ENCODE results near the gene CPEB1.

The CPEB1 gene

GRCh38 chr15:82540055-82540983 lies 106.8 kb downstream of the CPEB1 start, which contains the start of gene RPS17 (continued):
- peak; percentile 91 for TF ChIP-seq ZBTB6 (tag by site-specific recombination; IDR thresholded peaks at IDR 0.05)
- TF ChIP-seq ZBTB20 (tag by site-specific recombination; IDR thresholded peaks at IDR 0.05): 0 out of 2 replicates have a peak, but pooled peaks have one; percentile 12
- peak; percentile 98 for TF ChIP-seq ZNF610 (tag by site-specific recombination; IDR thresholded peaks at IDR 0.05; ENCODE audit: borderline replicate concordance)
- TF ChIP-seq ZNF768 (tag by site-specific recombination; IDR thresholded peaks at IDR 0.05): no peak
- TF ChIP-seq BCL11B (tag by site-specific recombination; IDR thresholded peaks at IDR 0.05; ENCODE audit: low read depth): no peak
- TF ChIP-seq ZNF114 (tag by site-specific recombination; IDR thresholded peaks at IDR 0.05): no peak
- no peak for TF ChIP-seq ZNF148 (tag by site-specific recombination; IDR thresholded peaks at IDR 0.05; ENCODE audit: borderline replicate concordance)
- no peak for TF ChIP-seq ZNF600 (tag by site-specific recombination; IDR thresholded peaks at IDR 0.05)
- TF ChIP-seq ZNF639 (tag by site-specific recombination; IDR thresholded peaks at IDR 0.05): peak; percentile 86
- TF ChIP-seq FEZF1 (tag by site-specific recombination; IDR thresholded peaks at IDR 0.05): no peak
- TF ChIP-seq GLI2 (tag by site-specific recombination; IDR thresholded peaks at IDR 0.05; ENCODE audit: borderline replicate concordance, low read depth): no peak
- TF ChIP-seq ZSCAN4 (tag by site-specific recombination; IDR thresholded peaks at IDR 0.05): no peak; the same call in 1 of the 2 replicates
- no peak for TF ChIP-seq ZNF274 (IDR thresholded peaks at IDR 0.05; ENCODE audit: low read length)
- TF ChIP-seq ZNF274 (tag by site-specific recombination; IDR thresholded peaks at IDR 0.05; ENCODE audit: borderline replicate concordance): no peak
- no peak for TF ChIP-seq ZNF26 (tag by site-specific recombination; IDR thresholded peaks at IDR 0.05)
- TF ChIP-seq IKZF3 (tag by site-specific recombination; IDR thresholded peaks at IDR 0.05): no peak; the same call in 1 of the 2 replicates
- TF ChIP-seq PRDM4 (tag by site-specific recombination; IDR thresholded peaks at IDR 0.05): no peak
- TF ChIP-seq SP7 (tag by site-specific recombination; IDR thresholded peaks at IDR 0.05): peak; percentile 87
- TF ChIP-seq SP2 (tag by site-specific recombination; IDR thresholded peaks at IDR 0.05): peak; percentile 87
- peak; percentile 71; the same call in 1 of the 2 replicates for TF ChIP-seq ZSCAN5A (tag by site-specific recombination; IDR thresholded peaks at IDR 0.05)
- peak; percentile 88 for TF ChIP-seq ZNF501 (tag by site-specific recombination; IDR thresholded peaks at IDR 0.05)
- TF ChIP-seq KLF9 (tag by site-specific recombination; IDR thresholded peaks at IDR 0.05; ENCODE audit: low read depth): peak; percentile 91
- no peak for TF ChIP-seq ZNF404 (tag by site-specific recombination; IDR thresholded peaks at IDR 0.05)
- TF ChIP-seq ZNF571 (tag by site-specific recombination; IDR thresholded peaks at IDR 0.05): no peak
- peak; percentile 33; the same call in 1 of the 2 replicates for TF ChIP-seq ZNF513 (tag by site-specific recombination; IDR thresholded peaks at IDR 0.05)

All from HEK293 (cell line).